Fibroblast of villous mesenchyme (primary cell): ENCODE results near the gene PDE5A. TPM values are rescaled to one million over a fixed set of nuclear protein-coding genes. Genes with fewer than 3 reads are reported as not detected.
"Not testable (repeated sequence)": the region's sequence is repeated elsewhere in the genome, so short reads cannot be mapped to it uniquely, and the experiment has no call there.

ENCODE experiments used
- DNase-seq: peaks from one replicate; pipeline ENCODE4 v3.0.0-alpha.2; 2010; ENCODE audit warnings: low read depth
- H3K4me3 ChIP-seq: 2 replicates; pipeline ENCODE4 v1.5.1; 2011; ENCODE audit warnings: low read depth, mild to moderate bottlenecking, low read length
- CTCF ChIP-seq: IDR thresholded peaks from 2 replicates; pipeline ENCODE4 v1.5.1; 2012; ENCODE audit warnings: low read depth, mild to moderate bottlenecking, low read length; ENCODE audit not compliant: insufficient read depth
- small RNA-seq: library from RNA; depleted of rRNA; stranded (forward); fragments of <200 nt; gene quantifications from one replicate; pipeline ENCODE3, GENCODE V24; 2012
- total RNA-seq: library from RNA; depleted of rRNA; stranded (reverse); fragments of >200 nt; gene quantifications from 2 replicates; pipeline ENCODE4 v1.2.3, GENCODE V29; 2012

Gene PDE5A
- total RNA-seq, 1 donor: 162 TPM

GRCh38 chr4:119471259-119471658 lies 157.3 kb downstream of the PDE5A start:
- no peak overlapping the region for H3K4me3 ChIP-seq
- DNase-seq: no peak
- no peak for TF ChIP-seq CTCF

GRCh38 chr4:119470737-119471063 lies 157.9 kb downstream of the PDE5A start:
- DNase-seq, H3K4me3 ChIP-seq: not testable (repeated sequence)

- not testable (repeated sequence) for H3K4me3 ChIP-seq
- peak; percentile 73 for DNase-seq
Observed at GRCh38 chr4:119470021-119470736, 158.4 kb downstream of the PDE5A start.

- DNase-seq, H3K4me3 ChIP-seq: not testable (repeated sequence)
Observed at GRCh38 chr4:119469039-119469438, 159.6 kb downstream of the PDE5A start.

GRCh38 chr4:119462733-119463132 lies 165.9 kb downstream of the PDE5A start:
- DNase-seq, H3K4me3 ChIP-seq: not testable (repeated sequence)
- TF ChIP-seq CTCF: peak; percentile 20

GRCh38 chr4:119455734-119456133 lies 172.9 kb downstream of the PDE5A start:
- DNase-seq: peak; percentile 64
- H3K4me3 ChIP-seq: peak overlapping the region; percentile 56

- peak overlapping the region; percentile 66 for H3K4me3 ChIP-seq
- peak; percentile 97 for DNase-seq
Observed at GRCh38 chr4:119454491-119455270, 173.9 kb downstream of the PDE5A start.

- peak overlapping the region; percentile 66 for H3K4me3 ChIP-seq
- not testable (repeated sequence) for DNase-seq
Observed at GRCh38 chr4:119454151-119454490, 174.5 kb downstream of the PDE5A start.

- not testable (repeated sequence) for DNase-seq, H3K4me3 ChIP-seq
Observed at GRCh38 chr4:119453286-119453685, 175.3 kb downstream of the PDE5A start.

GRCh38 chr4:119449851-119450250 lies 178.8 kb downstream of the PDE5A start:
- not testable (repeated sequence) for DNase-seq, H3K4me3 ChIP-seq

Small RNA genes lying within 50 kb of the gene (small RNA-seq; reads per million reads assigned to genes)
- gene RF00614: not detected
